Gastrocnemius medialis (tissue), 4 donors: ENCODE data around the gene SOWAHB.

ENCODE experiments used
- POLR2A ChIP-seq, 2 donors: fragments of 450-650 bp; IDR thresholded peaks; one replicate each; pipeline ENCODE4 v1.6.1; 2017; ENCODE audit warnings: antibody characterized with exemption in 2 of 2, mild to moderate bottlenecking in 2 of 2, moderate library complexity in 2 of 2
- TF ChIP-seq, protein P1 (sequence below), 5 experiments: fragments of 450-650 bp in 3 of 5; fragments of 200-600 bp in 2 of 5; sonication (generic) in 2 of 5; IDR thresholded peaks in 4 of 5; conservative IDR thresholded peaks in 1 of 5; 1 replicate in 4 of 5; 2 replicates in 1 of 5; pipeline ENCODE4 v1.5.1; 2016 to 2019; ENCODE audit warnings: antibody characterized with exemption in 5 of 5, mild to moderate bottlenecking in 3 of 5, moderate library complexity in 3 of 5

DNA sequence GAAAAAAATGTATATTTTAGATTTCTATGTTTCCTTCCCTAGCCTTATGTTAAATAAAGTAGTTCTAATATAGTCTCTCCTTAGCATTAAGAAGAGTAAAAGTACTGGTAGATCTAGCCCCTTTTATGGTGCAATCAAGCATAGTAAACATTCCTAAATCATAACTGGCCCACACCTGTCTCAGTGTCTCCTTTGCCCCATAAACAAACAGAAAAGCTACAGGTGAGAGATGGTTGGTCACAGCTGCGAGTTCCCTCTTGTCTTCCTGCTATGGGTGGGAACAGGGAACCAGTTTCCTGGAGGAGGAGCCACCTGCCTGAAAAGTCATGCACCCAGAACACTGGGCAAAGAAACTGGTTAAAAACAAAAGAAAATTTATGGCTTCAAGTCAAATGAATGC, 16.6 kb downstream of the SOWAHB start:
- TF ChIP-seq, protein P1, sequence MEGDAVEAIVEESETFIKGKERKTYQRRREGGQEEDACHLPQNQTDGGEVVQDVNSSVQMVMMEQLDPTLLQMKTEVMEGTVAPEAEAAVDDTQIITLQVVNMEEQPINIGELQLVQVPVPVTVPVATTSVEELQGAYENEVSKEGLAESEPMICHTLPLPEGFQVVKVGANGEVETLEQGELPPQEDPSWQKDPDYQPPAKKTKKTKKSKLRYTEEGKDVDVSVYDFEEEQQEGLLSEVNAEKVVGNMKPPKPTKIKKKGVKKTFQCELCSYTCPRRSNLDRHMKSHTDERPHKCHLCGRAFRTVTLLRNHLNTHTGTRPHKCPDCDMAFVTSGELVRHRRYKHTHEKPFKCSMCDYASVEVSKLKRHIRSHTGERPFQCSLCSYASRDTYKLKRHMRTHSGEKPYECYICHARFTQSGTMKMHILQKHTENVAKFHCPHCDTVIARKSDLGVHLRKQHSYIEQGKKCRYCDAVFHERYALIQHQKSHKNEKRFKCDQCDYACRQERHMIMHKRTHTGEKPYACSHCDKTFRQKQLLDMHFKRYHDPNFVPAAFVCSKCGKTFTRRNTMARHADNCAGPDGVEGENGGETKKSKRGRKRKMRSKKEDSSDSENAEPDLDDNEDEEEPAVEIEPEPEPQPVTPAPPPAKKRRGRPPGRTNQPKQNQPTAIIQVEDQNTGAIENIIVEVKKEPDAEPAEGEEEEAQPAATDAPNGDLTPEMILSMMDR (IDR thresholded peaks at IDR 0.05 in 4 of 5, conservative IDR thresholded peaks at IDR 0.05 in 1 of 5) = no peak
- no peak for TF ChIP-seq POLR2A (IDR thresholded peaks at IDR 0.05)
